Psoas muscle (tissue), 8 donors: ENCODE measurements around the gene IQCB1. TPM values are rescaled to one million over a fixed set of nuclear protein-coding genes. Genes with fewer than 3 reads are reported as not detected.

Experiments used
- ATAC-seq, 4 donors: fragments of 200-7000 bp; cut with Tn5 transposase; one replicate each; pipeline ENCODE4 v1.9.1; 2020; ENCODE audit warnings: moderate library complexity in 3 of 4, mild to moderate bottlenecking in 2 of 4
- DNase-seq, 2 donors: peaks; one replicate each; pipeline ENCODE4 v3.0.0-alpha.2; 2020
- H3K27ac ChIP-seq: fragments of 200-600 bp; one replicate; pipeline ENCODE4 v1.8.0; 2022
- H3K27me3 ChIP-seq, 3 donors: fragments of 200-600 bp in 1 of 3; one replicate each; pipeline versions ENCODE4 v1.6.1 to v1.8.0; 2013 to 2022; ENCODE audit warnings: low read length in 2 of 3, mild to moderate bottlenecking in 2 of 3, moderate library complexity in 1 of 3; ENCODE audit not compliant: insufficient read depth in 3 of 3
- H3K36me3 ChIP-seq, 2 donors: fragments of 200-600 bp in 1 of 2; one replicate each; pipeline versions ENCODE4 v1.6.1 to v1.8.0; 2013 to 2022; ENCODE audit warnings: low read depth in 1 of 2, mild to moderate bottlenecking in 1 of 2, moderate library complexity in 1 of 2; ENCODE audit not compliant: insufficient read depth in 1 of 2
- H3K4me1 ChIP-seq: fragments of 200-600 bp; one replicate; pipeline ENCODE4 v1.8.0; 2022
- H3K4me3 ChIP-seq: fragments of 200-600 bp; one replicate; pipeline ENCODE4 v1.8.0; 2022; ENCODE audit warnings: mild to moderate bottlenecking
- H3K9me3 ChIP-seq: fragments of 200-600 bp; one replicate; pipeline ENCODE4 v1.8.0; 2022
- WGBS, 3 donors: extraction: QIAGEN DNeasy Blood & Tissue Kit; methylation state at CpG; one replicate each; pipeline versions ENCODE4 v1.1.6 to v1.1.7; 2013; 5-methylcytosine and 5-hydroxymethylcytosine counted together
- intact Hi-C, 2 donors: fragments of 100-400 bp; cut with DNase I; formaldehyde crosslinking; loops; one replicate each; pipeline versions ENCODE4 v1.11.0 to v1.14.2; 2022
- polyA plus RNA-seq, 3 donors: library from polyadenylated mRNA; stranded (reverse); fragments of 200-250 nt; gene quantifications; one replicate each; pipeline ENCODE4 v1.2.3, GENCODE V29; 2013
- total RNA-seq, 4 donors: library from RNA; stranded (reverse); fragmentation: NEBNext Ultra II Directional in 2 of 4; extraction: Animal tissue kit (Norgen Biotek cat#: 25700) in 2 of 4; gene quantifications; one replicate each; pipeline versions ENCODE4 v1.2.1 to v1.2.4, GENCODE V29; 2021 to 2023
- TF ChIP-seq, protein P1 (sequence below): fragments of 200-600 bp; IDR thresholded peaks from one replicate; pipeline ENCODE4 v1.8.0; 2022; ENCODE audit warnings: antibody characterized with exemption
- donor health status: healthy with polysubstance abuse.
- donor health status: DM: no; HTN: no; CAD: no; lungs with moderate emphysema.
- donor health status: Bipolar disorder and iron deficiency.
- donor health status: healthy.
- donor health status: DM: yes; HTN: yes; CAD: no.
- donor health status: DM: no; HTN: no; CAD: no.
- donor health status: DM: no; HTN: no; CAD: no.
- donor health status: DM: yes; HTN: yes; CAD: no.

Gene IQCB1
- total and polyA plus RNA-seq, 7 donors: 5.7 to 10.1 (median 6.9) TPM

DNA sequence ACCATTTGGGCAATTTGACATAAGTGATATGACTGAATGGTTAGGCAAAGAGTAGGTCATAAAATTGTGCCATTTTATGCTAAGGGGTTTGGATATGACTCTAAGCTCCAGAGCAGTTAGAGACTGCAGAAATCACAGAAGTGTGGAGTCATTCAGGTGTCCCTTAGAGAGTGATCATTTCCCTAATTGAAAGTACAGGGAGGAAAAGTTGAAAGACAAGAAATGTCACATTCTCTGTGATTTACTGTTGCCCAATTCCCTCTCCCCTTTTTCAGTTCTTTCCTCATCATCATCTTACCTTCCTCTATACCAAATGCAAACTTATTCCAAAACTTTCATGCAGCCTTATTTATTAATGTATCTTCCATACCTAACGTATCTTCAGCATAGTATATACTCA, 82.6 kb downstream of the IQCB1 start:
- Histone ChIP-seq H3K4me1 (peaks cover 20% of the 10 kb centered on the region), H3K36me3 (no peaks in the 10 kb centered on the region), H3K27ac (no peak overlapping the region), H3K27me3 (no peaks in the 10 kb centered on the region), H3K9me3 (no peaks in the 10 kb centered on the region), H3K4me3 (no peak overlapping the region)
- TF ChIP-seq, protein P1, sequence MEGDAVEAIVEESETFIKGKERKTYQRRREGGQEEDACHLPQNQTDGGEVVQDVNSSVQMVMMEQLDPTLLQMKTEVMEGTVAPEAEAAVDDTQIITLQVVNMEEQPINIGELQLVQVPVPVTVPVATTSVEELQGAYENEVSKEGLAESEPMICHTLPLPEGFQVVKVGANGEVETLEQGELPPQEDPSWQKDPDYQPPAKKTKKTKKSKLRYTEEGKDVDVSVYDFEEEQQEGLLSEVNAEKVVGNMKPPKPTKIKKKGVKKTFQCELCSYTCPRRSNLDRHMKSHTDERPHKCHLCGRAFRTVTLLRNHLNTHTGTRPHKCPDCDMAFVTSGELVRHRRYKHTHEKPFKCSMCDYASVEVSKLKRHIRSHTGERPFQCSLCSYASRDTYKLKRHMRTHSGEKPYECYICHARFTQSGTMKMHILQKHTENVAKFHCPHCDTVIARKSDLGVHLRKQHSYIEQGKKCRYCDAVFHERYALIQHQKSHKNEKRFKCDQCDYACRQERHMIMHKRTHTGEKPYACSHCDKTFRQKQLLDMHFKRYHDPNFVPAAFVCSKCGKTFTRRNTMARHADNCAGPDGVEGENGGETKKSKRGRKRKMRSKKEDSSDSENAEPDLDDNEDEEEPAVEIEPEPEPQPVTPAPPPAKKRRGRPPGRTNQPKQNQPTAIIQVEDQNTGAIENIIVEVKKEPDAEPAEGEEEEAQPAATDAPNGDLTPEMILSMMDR: no peak
- intact Hi-C loops: loop anchor here in 1 of 2 donors (5.0 kb wide), 1 partner anchor 80 kb away; no protein-coding TSS in a partner anchor
- WGBS, 3 donors: 79 to 85% (median 85%) methylated on average over 1 of the region's 1 CpG
- DNase-seq: no peak
- ATAC-seq: no peak

DNA sequence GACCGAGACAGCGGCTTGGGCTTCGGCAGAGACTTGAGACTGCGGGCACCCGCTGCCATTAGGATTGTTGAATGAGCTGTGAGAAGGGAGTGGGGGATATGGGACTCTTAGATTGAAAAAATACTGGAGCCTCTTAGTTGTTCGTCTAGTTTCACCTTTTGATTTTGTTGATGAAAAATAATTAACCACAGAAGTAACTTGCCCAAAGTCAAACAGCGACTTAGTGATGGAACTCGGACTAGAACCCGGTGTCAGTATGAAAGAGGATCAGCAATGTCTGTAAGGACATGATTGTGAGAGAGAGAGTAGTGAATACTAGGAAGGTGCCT, 84.8 kb downstream of the IQCB1 start:
- WGBS, 3 donors: 2 to 3% (median 3%) methylated on average over 9 of the region's 9 CpGs
- peak overlapping the region; percentile 98 for H3K27ac ChIP-seq
- no peaks in the 10 kb centered on the region for H3K27me3 ChIP-seq
- TF ChIP-seq, protein P1: no peak
- ATAC-seq (no peak), DNase-seq (no peak)
- H3K9me3 ChIP-seq: no peaks in the 10 kb centered on the region
- peak overlapping the region; percentile 97 for H3K4me3 ChIP-seq
- peaks cover 22% of the 10 kb centered on the region for H3K4me1 ChIP-seq
- intact Hi-C loops: loop anchor here in 1 of 2 donors (5.0 kb wide), 1 partner anchor 82 kb away; no protein-coding TSS in a partner anchor
- no peaks in the 10 kb centered on the region for H3K36me3 ChIP-seq

GRCh38 chr3:121749276-121750086, 85.4 kb downstream of the IQCB1 start, which contains the start of gene GOLGB1:
GOLGB1 (minus strand) TSS chr3:121749741; CDS start chr3:121730971, 18,770 bp downstream.
- DNase-seq: peak; percentile 93 to 95
- H3K4me3 ChIP-seq: peak within 1 kb of the TSS; percentile 97
- H3K27me3 ChIP-seq: no peaks in the 10 kb centered on the region
- peak; percentile 98 for ATAC-seq
- 0% methylated on average over 46 to 51 of the region's 51 CpGs for WGBS, 3 donors
- intact Hi-C loops: loop anchor here in 1 of 2 donors (5.0 kb wide), 1 partner anchor 83 kb away; no protein-coding TSS in a partner anchor
- peaks cover 22% of the 10 kb centered on the region for H3K4me1 ChIP-seq
- H3K9me3 ChIP-seq: no peaks in the 10 kb centered on the region
- H3K36me3 ChIP-seq: no peaks in the 10 kb centered on the region
- TF ChIP-seq, protein P1: no peak
- peak within 1 kb of the TSS; percentile 98 for H3K27ac ChIP-seq

GRCh38 chr3:121748680-121749275, 86.1 kb downstream of the IQCB1 start:
- Histone ChIP-seq H3K36me3 (no peaks in the 10 kb centered on the region), H3K9me3 (no peaks in the 10 kb centered on the region), H3K27me3 (no peaks in the 10 kb centered on the region), H3K4me3 (peak overlapping the region; percentile 97), H3K27ac (peak overlapping the region; percentile 98), H3K4me1 (peaks cover 22% of the 10 kb centered on the region)
- WGBS, 3 donors: 0 to 1% (median 1%) methylated on average over 17 of the region's 17 CpGs
- intact Hi-C loops: no loop called here
- ATAC-seq: peak in 3 of 4 donors; percentile 56 to 74 (median 61)
- TF ChIP-seq, protein P1: no peak
- DNase-seq: no peak
